ENCODE results near the gene BST2.
"Not testable (repeated sequence)": the region's sequence is repeated elsewhere in the genome, so short reads cannot be mapped to it uniquely, and the experiment has no call there.

The BST2 gene

DNA sequence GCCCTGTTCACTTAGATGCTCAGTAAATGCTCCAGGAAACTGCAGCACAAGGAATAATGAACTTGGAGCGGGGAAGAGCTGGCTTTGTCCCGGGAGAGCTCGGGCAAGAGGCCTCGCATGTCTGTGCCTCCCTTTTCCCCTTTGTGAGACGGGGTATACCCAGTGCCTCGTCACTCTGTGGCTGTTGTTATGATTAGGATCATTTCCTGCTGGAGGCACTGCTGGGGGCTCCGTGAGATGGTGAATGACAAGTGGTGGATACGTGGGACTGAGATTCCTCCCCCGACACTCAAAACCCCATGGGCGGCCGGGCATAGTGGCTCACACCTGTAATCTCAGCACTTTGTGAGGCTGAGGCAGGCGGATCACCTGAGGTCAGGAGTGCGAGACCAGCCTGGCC is 27.2 kb downstream of the BST2 start:
- Histone ChIP-seq H3K9me3 (ENCODE audit: severe bottlenecking) (peaks cover 6% of the 10 kb centered on the region), H3K4me3 (ENCODE audit: low read depth, low read length) (no peak overlapping the region)
- TF ChIP-seq, protein P1, sequence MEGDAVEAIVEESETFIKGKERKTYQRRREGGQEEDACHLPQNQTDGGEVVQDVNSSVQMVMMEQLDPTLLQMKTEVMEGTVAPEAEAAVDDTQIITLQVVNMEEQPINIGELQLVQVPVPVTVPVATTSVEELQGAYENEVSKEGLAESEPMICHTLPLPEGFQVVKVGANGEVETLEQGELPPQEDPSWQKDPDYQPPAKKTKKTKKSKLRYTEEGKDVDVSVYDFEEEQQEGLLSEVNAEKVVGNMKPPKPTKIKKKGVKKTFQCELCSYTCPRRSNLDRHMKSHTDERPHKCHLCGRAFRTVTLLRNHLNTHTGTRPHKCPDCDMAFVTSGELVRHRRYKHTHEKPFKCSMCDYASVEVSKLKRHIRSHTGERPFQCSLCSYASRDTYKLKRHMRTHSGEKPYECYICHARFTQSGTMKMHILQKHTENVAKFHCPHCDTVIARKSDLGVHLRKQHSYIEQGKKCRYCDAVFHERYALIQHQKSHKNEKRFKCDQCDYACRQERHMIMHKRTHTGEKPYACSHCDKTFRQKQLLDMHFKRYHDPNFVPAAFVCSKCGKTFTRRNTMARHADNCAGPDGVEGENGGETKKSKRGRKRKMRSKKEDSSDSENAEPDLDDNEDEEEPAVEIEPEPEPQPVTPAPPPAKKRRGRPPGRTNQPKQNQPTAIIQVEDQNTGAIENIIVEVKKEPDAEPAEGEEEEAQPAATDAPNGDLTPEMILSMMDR (IDR thresholded peaks at IDR 0.05; ENCODE audit: low read depth, low read length): no peak

DNA sequence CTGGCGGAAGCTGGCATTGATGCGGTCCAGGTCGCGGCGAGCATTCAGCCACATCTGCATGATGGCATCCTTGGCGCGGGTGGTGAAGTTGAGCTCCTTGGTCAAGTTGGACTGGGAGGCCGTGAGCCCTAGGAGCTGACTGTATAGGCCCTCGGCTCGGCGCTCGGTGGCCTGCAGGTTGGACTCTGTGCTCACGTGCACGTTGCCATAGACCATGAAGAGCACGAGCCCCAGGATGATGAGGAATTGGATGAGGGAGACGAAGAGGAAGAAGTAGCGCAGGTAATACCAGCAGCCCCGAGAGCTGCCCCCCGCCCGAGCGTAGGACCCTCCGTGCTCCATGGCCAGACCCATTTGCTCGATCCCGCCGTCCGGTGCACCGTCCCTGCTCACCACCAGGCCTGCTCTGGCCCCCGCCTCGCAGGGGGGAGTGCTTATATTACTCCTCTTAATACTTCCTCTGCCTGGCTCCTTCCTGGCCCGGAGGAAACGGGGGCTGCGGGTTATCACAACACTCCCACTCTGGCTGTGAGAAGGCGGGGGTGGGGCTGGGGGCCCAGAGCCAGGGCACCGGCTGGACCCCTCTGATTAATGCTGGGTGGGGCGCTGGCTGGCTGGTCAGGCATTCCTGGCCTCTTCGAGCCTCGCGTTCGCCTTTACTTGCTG is 28.4 kb downstream of the BST2 start, which contains the start of gene PLVAP:
TSS of gene PLVAP (minus strand) at position 408 of the 666 bp plus-strand sequence. CDS start at position 354, 54 bp downstream.
- TF ChIP-seq, protein P1 (IDR thresholded peaks at IDR 0.05; ENCODE audit: low read depth, low read length): no peak
- Histone ChIP-seq H3K9me3 (ENCODE audit: severe bottlenecking) (peaks cover 6% of the 10 kb centered on the region), H3K27me3 (ENCODE audit: insufficient read depth, low read depth, severe bottlenecking) (no peaks in the 10 kb centered on the region), H3K4me3 (ENCODE audit: low read depth, low read length) (no peak within 1 kb of the TSS), H3K27ac (no peak within 1 kb of the TSS), H3K36me3 (no peaks in the 10 kb centered on the region)
- no peak for DNase-seq

More for the DNA sequence above, 27.2 kb downstream of the BST2 start:
- DNase-seq: no peak
- Histone ChIP-seq H3K27me3 (ENCODE audit: insufficient read depth, low read depth, severe bottlenecking) (no peaks in the 10 kb centered on the region), H3K36me3 (no peaks in the 10 kb centered on the region), H3K27ac (no peak overlapping the region)

DNA sequence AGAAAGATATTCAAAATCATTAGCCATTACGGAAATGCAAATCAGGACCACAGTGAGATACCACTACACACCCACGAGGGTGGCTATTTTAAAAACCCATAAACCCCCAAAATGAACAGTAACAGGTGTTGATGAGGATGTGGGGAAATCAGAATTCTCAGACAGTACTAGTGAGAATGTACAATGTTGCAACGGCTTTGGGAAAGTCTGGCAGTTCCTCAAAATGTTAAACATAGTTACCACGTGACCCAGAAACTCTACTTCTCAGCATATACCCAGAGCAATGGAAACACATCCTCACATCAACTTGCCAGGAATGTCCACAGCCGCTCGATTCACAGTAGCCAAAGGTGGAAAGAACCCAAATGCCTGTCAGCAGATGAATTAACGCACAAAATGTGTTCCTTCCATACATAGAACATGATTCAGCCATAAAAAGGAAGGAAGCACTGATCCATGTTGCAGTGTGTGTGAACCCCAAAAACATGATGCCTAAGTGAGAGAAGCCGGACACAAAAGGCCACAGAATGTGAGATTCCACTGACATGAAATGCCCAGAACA is 35.3 kb downstream of the BST2 start:
- no peak overlapping the region for H3K27ac ChIP-seq
- no peak for DNase-seq
- H3K36me3 ChIP-seq: no peaks in the 10 kb centered on the region
- H3K27me3 ChIP-seq (ENCODE audit: insufficient read depth, low read depth, severe bottlenecking): no peaks in the 10 kb centered on the region
- H3K9me3 ChIP-seq (ENCODE audit: severe bottlenecking): no peaks in the 10 kb centered on the region
- H3K4me3 ChIP-seq (ENCODE audit: low read depth, low read length): no peak overlapping the region
- TF ChIP-seq, protein P1 (IDR thresholded peaks at IDR 0.05; ENCODE audit: low read depth, low read length): no peak

DNA sequence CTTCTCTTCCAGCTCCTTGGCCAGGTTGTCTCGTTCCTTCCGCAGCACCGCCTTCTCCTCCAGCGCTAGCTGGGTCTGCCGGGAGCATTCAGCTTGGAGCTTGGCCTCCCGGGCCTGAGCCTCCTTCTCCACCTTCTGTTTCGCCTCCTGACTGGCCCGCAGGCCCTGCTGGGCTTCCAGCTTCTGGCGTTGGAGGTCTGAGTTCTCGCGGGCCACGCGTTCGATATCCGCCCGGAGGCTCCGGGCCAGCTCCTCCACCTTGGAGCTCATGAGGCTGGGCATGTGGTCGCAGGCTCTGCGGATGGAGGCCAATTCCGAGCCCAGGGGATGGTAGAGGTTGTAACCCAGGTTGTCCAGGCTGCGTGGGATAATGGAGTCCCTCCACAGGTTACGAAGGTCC is 40.1 kb downstream of the BST2 start:
- Histone ChIP-seq H3K9me3 (ENCODE audit: severe bottlenecking) (peaks cover 2% of the 10 kb centered on the region), H3K4me3 (ENCODE audit: low read depth, low read length) (no peak overlapping the region), H3K27ac (no peak overlapping the region), H3K27me3 (ENCODE audit: insufficient read depth, low read depth, severe bottlenecking) (no peaks in the 10 kb centered on the region), H3K36me3 (no peaks in the 10 kb centered on the region)
- no peak for DNase-seq
- TF ChIP-seq, protein P1 (IDR thresholded peaks at IDR 0.05; ENCODE audit: low read depth, low read length): no peak

DNA sequence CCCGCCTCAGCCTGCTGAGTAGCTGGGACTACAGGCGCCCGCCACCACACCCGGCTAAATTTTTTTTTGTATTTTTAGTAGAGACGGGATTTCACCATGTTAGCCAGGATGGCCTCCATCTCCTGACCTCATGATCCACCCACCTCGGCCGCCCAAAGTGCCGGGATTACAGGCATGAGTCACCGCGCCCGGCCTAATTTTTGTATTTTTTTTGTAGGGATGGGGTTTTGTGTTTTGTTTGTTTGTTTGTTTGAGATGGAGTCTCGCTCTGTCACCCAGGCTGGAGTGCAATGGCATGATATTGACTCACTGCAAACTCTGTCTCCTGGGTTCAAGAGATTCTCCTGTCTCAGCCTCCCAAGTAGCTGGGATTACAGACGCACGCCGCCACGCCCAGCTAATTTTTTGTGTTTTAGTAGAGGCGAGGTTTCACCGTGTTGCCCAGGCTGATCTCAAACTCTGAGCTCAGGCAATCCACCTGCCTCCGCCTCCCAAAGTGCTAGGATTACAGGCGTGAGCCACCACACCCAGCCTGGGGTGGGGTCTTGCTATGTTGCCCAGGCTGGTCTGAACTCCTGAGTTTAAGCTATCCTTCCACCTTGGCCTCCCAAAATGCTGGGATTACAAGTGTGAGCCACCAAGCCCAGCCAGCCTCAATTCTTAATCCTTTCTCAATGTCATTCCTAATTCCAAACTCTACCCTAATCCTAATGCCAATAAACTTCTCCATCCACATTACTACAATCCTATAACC is 41.4 kb downstream of the BST2 start:
- not testable (repeated sequence) for H3K4me3 ChIP-seq (ENCODE audit: low read depth, low read length); H3K27me3 ChIP-seq (ENCODE audit: insufficient read depth, low read depth, severe bottlenecking); H3K27ac ChIP-seq; H3K9me3 ChIP-seq (ENCODE audit: severe bottlenecking); DNase-seq; H3K36me3 ChIP-seq
